SK-N-SH treated with all-trans-retinoic acid at 6 μM for 48 hours (cell line): ENCODE data around the gene GAS2L3.

Experiments used
- ATAC-seq: fragments of 200-7000 bp; cut with Tn5 transposase; 3 replicates; pipeline ENCODE4 v1.9.1; 2020; ENCODE audit warnings: mild to moderate bottlenecking, moderate library complexity
- BACH2 ChIP-seq: fragments of 250-450 bp; sonication (Bioruptor Pico); IDR thresholded peaks from 2 replicates; pipeline ENCODE4 v1.9.0; 2021; ENCODE audit warnings: mild to moderate bottlenecking, borderline replicate concordance
- CSDC2 ChIP-seq: fragments of 250-450 bp; sonication (Bioruptor Pico); IDR thresholded peaks from 2 replicates; pipeline ENCODE4 v1.5.0; 2020; ENCODE audit warnings: mild to moderate bottlenecking, moderate library complexity
- ESRRG ChIP-seq: fragments of 250-450 bp; sonication (Bioruptor Pico); IDR thresholded peaks from 2 replicates; pipeline ENCODE4 v1.6.1; 2021; ENCODE audit warnings: mild to moderate bottlenecking
- GLIS3 ChIP-seq: fragments of 250-450 bp; sonication (Bioruptor Pico); IDR thresholded peaks from 2 replicates; pipeline ENCODE4 v1.5.0; 2020; ENCODE audit warnings: mild to moderate bottlenecking, moderate library complexity
- ISL1 ChIP-seq: fragments of 250-450 bp; sonication (Bioruptor Pico); IDR thresholded peaks from 2 replicates; pipeline ENCODE4 v2.1.2; 2022; ENCODE audit warnings: mild to moderate bottlenecking, moderate library complexity
- OSR1 ChIP-seq: fragments of 250-450 bp; sonication (Bioruptor Pico); IDR thresholded peaks from 2 replicates; pipeline ENCODE4 v1.8.0; 2022; ENCODE audit warnings: moderate library complexity, mild to moderate bottlenecking, inconsistent platforms
- PATZ1 ChIP-seq: fragments of 250-450 bp; sonication (Bioruptor Pico); IDR thresholded peaks from 2 replicates; pipeline ENCODE4 v1.8.0; 2020; ENCODE audit warnings: mild to moderate bottlenecking, moderate library complexity, borderline replicate concordance
- PPARA ChIP-seq: fragments of 250-450 bp; sonication (Bioruptor Pico); IDR thresholded peaks from 2 replicates; pipeline ENCODE4 v1.5.0; 2020; ENCODE audit warnings: mild to moderate bottlenecking, borderline replicate concordance
- SNAI2 ChIP-seq: fragments of 250-450 bp; sonication (Bioruptor Pico); IDR thresholded peaks from 2 replicates; pipeline ENCODE4 v1.5.0; 2020; ENCODE audit warnings: mild to moderate bottlenecking, moderate library complexity
- TCF4 ChIP-seq: fragments of 250-450 bp; sonication (Bioruptor Pico); IDR thresholded peaks from 2 replicates; pipeline ENCODE4 v1.8.0; 2021; ENCODE audit warnings: mild to moderate bottlenecking, moderate library complexity, borderline replicate concordance
- TOX ChIP-seq: fragments of 250-450 bp; sonication (Bioruptor Pico); IDR thresholded peaks from 2 replicates; pipeline ENCODE4 v1.8.0; 2021; ENCODE audit warnings: mild to moderate bottlenecking, moderate library complexity, borderline replicate concordance
- TSHZ2 ChIP-seq: fragments of 250-450 bp; sonication (Bioruptor Pico); IDR thresholded peaks from 2 replicates; pipeline ENCODE4 v1.5.0; 2020; ENCODE audit warnings: mild to moderate bottlenecking, moderate library complexity
- ZC3H10 ChIP-seq: fragments of 250-450 bp; sonication (Bioruptor Pico); IDR thresholded peaks from 2 replicates; pipeline ENCODE4 v1.5.1; 2021; ENCODE audit warnings: mild to moderate bottlenecking, moderate library complexity
- ZFP30 ChIP-seq: fragments of 450-650 bp; formaldehyde crosslinking; IDR thresholded peaks from 2 replicates; pipeline ENCODE4 v1.5.0; 2022; ENCODE audit warnings: mild to moderate bottlenecking, moderate library complexity
- ZNF565 ChIP-seq: fragments of 450-650 bp; formaldehyde crosslinking; conservative IDR thresholded peaks from 2 replicates; pipeline ENCODE4 v1.5.0; 2020; ENCODE audit warnings: low read depth, mild to moderate bottlenecking, moderate library complexity
- ZNF70 ChIP-seq: fragments of 450-650 bp; formaldehyde crosslinking; IDR thresholded peaks from 2 replicates; pipeline ENCODE4 v1.5.0; 2020; ENCODE audit warnings: mild to moderate bottlenecking, moderate library complexity
- TF ChIP-seq, protein P1 (sequence below): fragments of 250-450 bp; sonication (Bioruptor Pico); IDR thresholded peaks from 2 replicates; pipeline ENCODE4 v1.8.0; 2021; ENCODE audit warnings: low read depth, mild to moderate bottlenecking, moderate library complexity, borderline replicate concordance

GAS2L3 gene

GRCh38 chr12:100545092-100545491 is 28.4 kb upstream of the GAS2L3 start:
- TF ChIP-seq ZNF70 (CRISPR knock-in tag) (no peak), BACH2 (CRISPR knock-in tag) (no peak), OSR1 (CRISPR knock-in tag) (no peak), PATZ1 (CRISPR knock-in tag) (no peak), ZC3H10 (CRISPR knock-in tag) (no peak)
- TF ChIP-seq, protein P1, sequence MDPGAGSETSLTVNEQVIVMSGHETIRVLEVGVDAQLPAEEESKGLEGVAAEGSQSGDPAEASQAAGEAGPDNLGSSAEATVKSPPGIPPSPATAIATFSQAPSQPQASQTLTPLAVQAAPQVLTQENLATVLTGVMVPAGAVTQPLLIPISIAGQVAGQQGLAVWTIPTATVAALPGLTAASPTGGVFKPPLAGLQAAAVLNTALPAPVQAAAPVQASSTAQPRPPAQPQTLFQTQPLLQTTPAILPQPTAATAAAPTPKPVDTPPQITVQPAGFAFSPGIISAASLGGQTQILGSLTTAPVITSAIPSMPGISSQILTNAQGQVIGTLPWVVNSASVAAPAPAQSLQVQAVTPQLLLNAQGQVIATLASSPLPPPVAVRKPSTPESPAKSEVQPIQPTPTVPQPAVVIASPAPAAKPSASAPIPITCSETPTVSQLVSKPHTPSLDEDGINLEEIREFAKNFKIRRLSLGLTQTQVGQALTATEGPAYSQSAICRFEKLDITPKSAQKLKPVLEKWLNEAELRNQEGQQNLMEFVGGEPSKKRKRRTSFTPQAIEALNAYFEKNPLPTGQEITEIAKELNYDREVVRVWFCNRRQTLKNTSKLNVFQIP (CRISPR knock-in tag) = no peak
- ATAC-seq = no peak

DNA sequence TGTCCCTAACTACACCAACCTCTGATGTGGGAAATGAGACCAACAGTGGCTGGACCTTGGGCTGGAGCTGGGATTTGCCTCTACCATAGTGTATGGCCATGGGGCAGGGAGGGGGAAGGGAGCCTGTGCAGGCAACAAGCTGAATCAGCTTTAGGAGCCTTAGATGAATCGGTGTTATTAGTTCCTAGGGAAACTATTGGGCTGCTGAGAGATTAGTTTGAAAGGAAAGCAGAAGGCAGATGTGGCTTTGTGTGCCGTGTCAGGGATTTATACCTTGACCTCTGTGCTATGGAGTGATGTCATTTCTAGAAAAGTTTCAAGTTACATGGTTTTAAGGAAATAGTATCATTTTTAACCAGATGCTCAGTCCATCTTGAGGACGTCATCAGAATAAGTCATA is 19.5 kb upstream of the GAS2L3 start:
- ATAC-seq = no peak
- no peak for TF ChIP-seq ZC3H10 (CRISPR knock-in tag)

DNA sequence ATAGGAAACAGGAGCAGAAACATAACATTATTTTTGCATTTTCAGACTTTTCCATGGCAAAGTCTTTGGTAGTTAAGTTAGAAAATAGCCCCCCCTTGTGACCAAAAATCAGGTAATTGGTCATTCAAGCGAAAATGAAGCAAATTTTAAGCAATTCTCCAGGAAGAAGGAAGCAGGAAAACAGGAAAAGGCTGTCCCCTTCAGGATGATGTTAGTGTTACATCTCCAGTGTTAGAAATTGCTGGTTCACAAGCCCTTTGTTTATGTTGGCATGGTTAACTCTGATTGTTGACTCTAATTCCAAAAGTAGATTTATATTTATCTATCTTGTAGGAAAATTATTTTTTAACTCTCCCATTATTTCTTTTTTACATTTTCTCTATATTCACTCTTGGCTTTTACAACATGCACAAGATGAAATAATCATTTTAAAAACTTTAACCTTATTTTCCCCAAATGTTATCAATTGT is 18.8 kb upstream of the GAS2L3 start:
- TF ChIP-seq TOX (CRISPR knock-in tag) = no peak
- no peak for TF ChIP-seq CSDC2 (CRISPR knock-in tag)
- no peak for TF ChIP-seq TCF4
- no peak for TF ChIP-seq ZNF70 (CRISPR knock-in tag)
- no peak for TF ChIP-seq PPARA (CRISPR knock-in tag)
- no peak for TF ChIP-seq SNAI2
- TF ChIP-seq GLIS3 (CRISPR knock-in tag) = no peak
- no peak for TF ChIP-seq ESRRG (CRISPR knock-in tag)
- no peak for TF ChIP-seq BACH2 (CRISPR knock-in tag)
- TF ChIP-seq, protein P1 (CRISPR knock-in tag) = no peak
- ATAC-seq = peak; percentile 96

- no peak for TF ChIP-seq ESRRG (CRISPR knock-in tag)
- no peak for TF ChIP-seq PATZ1 (CRISPR knock-in tag)
- TF ChIP-seq ISL1 (CRISPR knock-in tag) = no peak
- no peak for TF ChIP-seq ZFP30 (CRISPR knock-in tag)
- TF ChIP-seq GLIS3 (CRISPR knock-in tag) = no peak
- TF ChIP-seq ZC3H10 (CRISPR knock-in tag) = no peak
- TF ChIP-seq TSHZ2 (CRISPR knock-in tag) = no peak
- no peak for TF ChIP-seq PPARA (CRISPR knock-in tag)
- TF ChIP-seq, protein P1 (CRISPR knock-in tag) = no peak
- TF ChIP-seq SNAI2 = no peak
- no peak for TF ChIP-seq ZNF565 (CRISPR knock-in tag)
- ATAC-seq = no peak
Measured at GRCh38 chr12:100555722-100556121, 17.8 kb upstream of the GAS2L3 start.
